ENCODE data around the gene LMCD1.

The LMCD1 gene

GRCh38 chr3:8549354-8549753 is 47.7 kb downstream of the LMCD1 start:
- H3K36me3 Mint-ChIP-seq (ENCODE audit: low read depth), result no peaks in the 10 kb centered on the region
- no peaks in the 10 kb centered on the region for H3K27me3 Mint-ChIP-seq
- no peaks in the 10 kb centered on the region for H3K4me1 Mint-ChIP-seq (ENCODE audit: low read depth)
- no peak overlapping the region for H3K27ac Mint-ChIP-seq
- H3K9me3 Mint-ChIP-seq, result no peaks in the 10 kb centered on the region
- H3K4me3 Mint-ChIP-seq, result no peak overlapping the region

- no peaks in the 10 kb centered on the region for H3K27me3 Mint-ChIP-seq
- H3K36me3 Mint-ChIP-seq (ENCODE audit: low read depth), result no peaks in the 10 kb centered on the region
- no peak overlapping the region for H3K4me3 Mint-ChIP-seq
- H3K27ac Mint-ChIP-seq, result no peak overlapping the region
- no peaks in the 10 kb centered on the region for H3K9me3 Mint-ChIP-seq
- H3K4me1 Mint-ChIP-seq (ENCODE audit: low read depth), result no peaks in the 10 kb centered on the region
Measured at GRCh38 chr3:8550611-8551010, 49.0 kb downstream of the LMCD1 start.

- no peak overlapping the region for H3K4me3 Mint-ChIP-seq
- no peaks in the 10 kb centered on the region for H3K36me3 Mint-ChIP-seq (ENCODE audit: low read depth)
- no peaks in the 10 kb centered on the region for H3K27me3 Mint-ChIP-seq
- no peak overlapping the region for H3K27ac Mint-ChIP-seq
- H3K9me3 Mint-ChIP-seq, result no peaks in the 10 kb centered on the region
- no peaks in the 10 kb centered on the region for H3K4me1 Mint-ChIP-seq (ENCODE audit: low read depth)
Measured at GRCh38 chr3:8552223-8552762, 50.7 kb downstream of the LMCD1 start.

GRCh38 chr3:8553405-8553804 is 51.8 kb downstream of the LMCD1 start:
- Mint-ChIP-seq H3K4me1 (ENCODE audit: low read depth) (no peaks in the 10 kb centered on the region), H3K9me3 (no peaks in the 10 kb centered on the region), H3K4me3 (no peak overlapping the region), H3K27me3 (no peaks in the 10 kb centered on the region), H3K36me3 (ENCODE audit: low read depth) (no peaks in the 10 kb centered on the region), H3K27ac (no peak overlapping the region)

- Mint-ChIP-seq H3K36me3 (ENCODE audit: low read depth) (no peaks in the 10 kb centered on the region), H3K27ac (no peak overlapping the region), H3K27me3 (no peaks in the 10 kb centered on the region), H3K4me3 (no peak overlapping the region), H3K9me3 (no peaks in the 10 kb centered on the region), H3K4me1 (ENCODE audit: low read depth) (no peaks in the 10 kb centered on the region)
Measured at GRCh38 chr3:8554696-8555095, 53.1 kb downstream of the LMCD1 start.

GRCh38 chr3:8555113-8555661 is 53.6 kb downstream of the LMCD1 start:
- Mint-ChIP-seq H3K9me3 (no peaks in the 10 kb centered on the region), H3K36me3 (ENCODE audit: low read depth) (no peaks in the 10 kb centered on the region), H3K4me3 (no peak overlapping the region), H3K27me3 (no peaks in the 10 kb centered on the region), H3K4me1 (ENCODE audit: low read depth) (no peaks in the 10 kb centered on the region), H3K27ac (no peak overlapping the region)

GRCh38 chr3:8555725-8556472 is 54.3 kb downstream of the LMCD1 start:
- Mint-ChIP-seq H3K4me3 (no peak overlapping the region), H3K9me3 (no peaks in the 10 kb centered on the region), H3K4me1 (ENCODE audit: low read depth) (no peaks in the 10 kb centered on the region), H3K27me3 (no peaks in the 10 kb centered on the region), H3K36me3 (ENCODE audit: low read depth) (no peaks in the 10 kb centered on the region), H3K27ac (no peak overlapping the region)

GRCh38 chr3:8556473-8556869 is 54.8 kb downstream of the LMCD1 start:
- no peaks in the 10 kb centered on the region for H3K9me3 Mint-ChIP-seq
- no peaks in the 10 kb centered on the region for H3K27me3 Mint-ChIP-seq
- no peaks in the 10 kb centered on the region for H3K36me3 Mint-ChIP-seq (ENCODE audit: low read depth)
- no peak overlapping the region for H3K4me3 Mint-ChIP-seq
- no peak overlapping the region for H3K27ac Mint-ChIP-seq
- H3K4me1 Mint-ChIP-seq (ENCODE audit: low read depth), result no peaks in the 10 kb centered on the region

GRCh38 chr3:8557298-8557697 is 55.7 kb downstream of the LMCD1 start:
- Mint-ChIP-seq H3K27me3 (no peaks in the 10 kb centered on the region), H3K4me3 (no peak overlapping the region), H3K27ac (no peak overlapping the region), H3K9me3 (no peaks in the 10 kb centered on the region), H3K36me3 (ENCODE audit: low read depth) (no peaks in the 10 kb centered on the region), H3K4me1 (ENCODE audit: low read depth) (no peaks in the 10 kb centered on the region)

- Mint-ChIP-seq H3K4me3 (no peak overlapping the region), H3K27ac (no peak overlapping the region), H3K4me1 (ENCODE audit: low read depth) (no peaks in the 10 kb centered on the region), H3K27me3 (no peaks in the 10 kb centered on the region), H3K36me3 (ENCODE audit: low read depth) (no peaks in the 10 kb centered on the region), H3K9me3 (no peaks in the 10 kb centered on the region)
Measured at GRCh38 chr3:8558645-8559044, 57.0 kb downstream of the LMCD1 start.

GRCh38 chr3:8559351-8559750 is 57.7 kb downstream of the LMCD1 start:
- no peaks in the 10 kb centered on the region for H3K9me3 Mint-ChIP-seq
- no peak overlapping the region for H3K27ac Mint-ChIP-seq
- no peak overlapping the region for H3K4me3 Mint-ChIP-seq
- H3K4me1 Mint-ChIP-seq (ENCODE audit: low read depth), result no peaks in the 10 kb centered on the region
- no peaks in the 10 kb centered on the region for H3K27me3 Mint-ChIP-seq
- no peaks in the 10 kb centered on the region for H3K36me3 Mint-ChIP-seq (ENCODE audit: low read depth)

- Mint-ChIP-seq H3K27ac (no peak overlapping the region), H3K4me1 (ENCODE audit: low read depth) (no peaks in the 10 kb centered on the region), H3K9me3 (no peaks in the 10 kb centered on the region), H3K4me3 (no peak overlapping the region), H3K36me3 (ENCODE audit: low read depth) (no peaks in the 10 kb centered on the region), H3K27me3 (no peaks in the 10 kb centered on the region)
Measured at GRCh38 chr3:8560366-8561007, 58.9 kb downstream of the LMCD1 start.

GRCh38 chr3:8561370-8561769 is 59.7 kb downstream of the LMCD1 start:
- H3K27me3 Mint-ChIP-seq, result no peaks in the 10 kb centered on the region
- H3K9me3 Mint-ChIP-seq, result no peaks in the 10 kb centered on the region
- no peak overlapping the region for H3K27ac Mint-ChIP-seq
- H3K36me3 Mint-ChIP-seq (ENCODE audit: low read depth), result no peaks in the 10 kb centered on the region
- no peaks in the 10 kb centered on the region for H3K4me1 Mint-ChIP-seq (ENCODE audit: low read depth)
- no peak overlapping the region for H3K4me3 Mint-ChIP-seq

GRCh38 chr3:8562081-8562595 is 60.5 kb downstream of the LMCD1 start:
- no peak overlapping the region for H3K27ac Mint-ChIP-seq
- H3K9me3 Mint-ChIP-seq, result no peaks in the 10 kb centered on the region
- H3K4me1 Mint-ChIP-seq (ENCODE audit: low read depth), result no peaks in the 10 kb centered on the region
- no peaks in the 10 kb centered on the region for H3K36me3 Mint-ChIP-seq (ENCODE audit: low read depth)
- H3K27me3 Mint-ChIP-seq, result no peaks in the 10 kb centered on the region
- no peak overlapping the region for H3K4me3 Mint-ChIP-seq

- Mint-ChIP-seq H3K4me3 (no peak overlapping the region), H3K4me1 (ENCODE audit: low read depth) (no peaks in the 10 kb centered on the region), H3K9me3 (no peaks in the 10 kb centered on the region), H3K36me3 (ENCODE audit: low read depth) (no peaks in the 10 kb centered on the region), H3K27me3 (no peaks in the 10 kb centered on the region), H3K27ac (no peak overlapping the region)
Measured at GRCh38 chr3:8563146-8563545, 61.5 kb downstream of the LMCD1 start.
